ENCODE results near the gene LIN7B. TPM values are rescaled to one million over a fixed set of nuclear protein-coding genes. Genes with fewer than 3 reads are reported as not detected.

The LIN7B gene
- total and polyA plus RNA-seq, 2 donors (not counting 1 experiment from before 2014, with no cell fraction given): 2.6 to 10.9 TPM

DNA sequence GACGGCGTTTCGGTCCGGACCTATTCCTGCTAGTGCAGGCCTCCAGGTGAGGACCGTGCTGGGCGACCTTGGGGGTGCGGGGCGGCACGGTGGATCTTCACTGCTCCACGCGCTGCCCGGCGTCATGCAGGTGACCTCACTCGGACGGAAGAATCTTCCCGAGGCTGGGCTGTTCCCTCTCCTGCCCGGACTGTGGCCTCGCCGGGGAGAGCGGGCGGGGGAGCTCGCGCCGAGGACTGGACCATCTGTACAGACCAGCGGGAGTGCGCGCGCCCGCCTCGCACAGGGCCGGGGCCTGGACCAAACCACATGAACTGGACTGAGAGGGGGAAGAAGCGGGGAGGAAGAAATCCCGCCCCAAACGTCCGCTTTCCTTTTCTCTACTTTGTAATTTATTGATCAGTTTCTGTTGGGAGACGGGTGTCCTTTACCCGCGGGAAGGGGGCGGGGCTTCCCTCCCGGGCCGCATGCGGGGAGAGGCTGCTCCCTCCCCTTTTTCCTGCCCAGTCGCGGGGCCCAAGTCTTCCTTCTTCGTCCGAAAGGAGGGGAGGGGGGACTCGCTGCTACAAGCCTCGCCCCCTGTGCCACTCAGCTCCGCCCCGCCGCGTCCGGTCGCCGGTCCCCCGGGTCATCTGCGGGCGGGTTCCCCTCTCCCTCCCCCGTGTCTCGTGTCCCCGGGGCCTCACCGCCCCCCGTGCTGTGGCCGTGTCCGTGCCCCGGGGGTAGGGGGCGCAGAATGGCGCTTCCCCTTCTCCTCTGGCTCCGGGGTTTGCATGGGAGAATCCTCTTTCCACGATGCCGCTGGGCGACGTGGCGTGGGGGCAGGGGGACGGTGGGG lies 36.2 kb downstream of the LIN7B start:
- peak overlapping the region; percentile 92 for H3K4me2 ChIP-seq (ENCODE audit: extremely low read depth, insufficient read depth, low read length)
- H3K4me3 ChIP-seq (replicated peaks in 1 of 4; ENCODE audit: control extremely low read depth in 1 of 4, insufficient read depth in 1 of 4, low read depth in 3 of 4, low read length in 4 of 4): peak overlapping the region; percentile 66 to 80 (median 71)
- H2AFZ ChIP-seq (ENCODE audit: low read length): peak overlapping the region; percentile 89
- no peak for TF ChIP-seq CTCF (conservative IDR thresholded peaks at IDR 0.05 in 1 of 2, IDR thresholded peaks at IDR 0.05 in 1 of 2; ENCODE audit: low read depth in 1 of 2, low read length in 2 of 2)
- no peak for TF ChIP-seq EZH2 (IDR thresholded peaks at IDR 0.05; ENCODE audit: low read length, missing control alignments)
- peak overlapping the region; percentile 63 for H3K9ac ChIP-seq (ENCODE audit: insufficient read depth, low read length)
- no peaks in the 10 kb centered on the region for H3K36me3 ChIP-seq (ENCODE audit: control insufficient read depth, insufficient read depth, low read length)
- H3K9me3 ChIP-seq (ENCODE audit: control insufficient read depth, insufficient read depth, low read depth, low read length): no peaks in the 10 kb centered on the region
- peaks cover 8% of the 10 kb centered on the region for H3K4me1 ChIP-seq (ENCODE audit: control insufficient read depth, extremely low read depth, insufficient read depth, low read length)
- no peaks in the 10 kb centered on the region for H4K20me1 ChIP-seq (ENCODE audit: control insufficient read depth, extremely low read depth, insufficient read depth, low read length)
- H3K27ac ChIP-seq (ENCODE audit: insufficient read depth, low read length): peak overlapping the region; percentile 26
- peak; percentile 75 to 78 for DNase-seq (ENCODE audit: low read depth in 2 of 2)
- peaks cover 4% of the 10 kb centered on the region for H3K27me3 ChIP-seq (ENCODE audit: control insufficient read depth, insufficient read depth, low read length)
- H3K79me2 ChIP-seq (ENCODE audit: control insufficient read depth, insufficient read depth, low read length): no peaks in the 10 kb centered on the region

DNA sequence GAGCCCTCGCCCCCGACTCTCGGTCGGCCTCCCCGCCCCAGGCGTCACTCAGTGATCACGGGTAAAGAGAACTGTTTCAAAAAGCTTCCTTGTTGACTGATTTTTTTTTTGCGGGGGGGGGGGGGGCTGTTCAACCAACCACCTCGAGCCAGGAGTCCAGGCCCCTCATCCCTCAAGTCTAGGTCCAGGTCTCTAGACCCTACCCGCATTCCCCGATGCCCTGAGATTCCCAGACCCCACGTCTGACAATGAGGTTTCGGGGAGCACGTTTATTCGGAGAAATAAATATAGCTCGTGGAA lies 36.7 kb downstream of the LIN7B start:
- peaks cover 4% of the 10 kb centered on the region for H3K4me1 ChIP-seq (ENCODE audit: control insufficient read depth, extremely low read depth, insufficient read depth, low read length)
- H3K9me3 ChIP-seq (ENCODE audit: control insufficient read depth, insufficient read depth, low read depth, low read length): no peaks in the 10 kb centered on the region
- H4K20me1 ChIP-seq (ENCODE audit: control insufficient read depth, extremely low read depth, insufficient read depth, low read length): no peaks in the 10 kb centered on the region
- no peak overlapping the region for H3K27ac ChIP-seq (ENCODE audit: insufficient read depth, low read length)
- peaks cover 4% of the 10 kb centered on the region for H3K27me3 ChIP-seq (ENCODE audit: control insufficient read depth, insufficient read depth, low read length)
- H3K4me3 ChIP-seq (replicated peaks in 1 of 4; ENCODE audit: control extremely low read depth in 1 of 4, insufficient read depth in 1 of 4, low read depth in 3 of 4, low read length in 4 of 4): peak overlapping the region; percentile 66 to 80 (median 71)
- no peaks in the 10 kb centered on the region for H3K36me3 ChIP-seq (ENCODE audit: control insufficient read depth, insufficient read depth, low read length)
- TF ChIP-seq EZH2 (IDR thresholded peaks at IDR 0.05; ENCODE audit: low read length, missing control alignments) (no peak), CTCF (conservative IDR thresholded peaks at IDR 0.05 in 1 of 2, IDR thresholded peaks at IDR 0.05 in 1 of 2; ENCODE audit: low read depth in 1 of 2, low read length in 2 of 2) (no peak)
- no peak overlapping the region for H3K9ac ChIP-seq (ENCODE audit: insufficient read depth, low read length)
- no peak overlapping the region for H2AFZ ChIP-seq (ENCODE audit: low read length)
- no peaks in the 10 kb centered on the region for H3K79me2 ChIP-seq (ENCODE audit: control insufficient read depth, insufficient read depth, low read length)
- no peak for DNase-seq (ENCODE audit: low read depth in 2 of 2)
- H3K4me2 ChIP-seq (ENCODE audit: extremely low read depth, insufficient read depth, low read length): no peak overlapping the region

DNA sequence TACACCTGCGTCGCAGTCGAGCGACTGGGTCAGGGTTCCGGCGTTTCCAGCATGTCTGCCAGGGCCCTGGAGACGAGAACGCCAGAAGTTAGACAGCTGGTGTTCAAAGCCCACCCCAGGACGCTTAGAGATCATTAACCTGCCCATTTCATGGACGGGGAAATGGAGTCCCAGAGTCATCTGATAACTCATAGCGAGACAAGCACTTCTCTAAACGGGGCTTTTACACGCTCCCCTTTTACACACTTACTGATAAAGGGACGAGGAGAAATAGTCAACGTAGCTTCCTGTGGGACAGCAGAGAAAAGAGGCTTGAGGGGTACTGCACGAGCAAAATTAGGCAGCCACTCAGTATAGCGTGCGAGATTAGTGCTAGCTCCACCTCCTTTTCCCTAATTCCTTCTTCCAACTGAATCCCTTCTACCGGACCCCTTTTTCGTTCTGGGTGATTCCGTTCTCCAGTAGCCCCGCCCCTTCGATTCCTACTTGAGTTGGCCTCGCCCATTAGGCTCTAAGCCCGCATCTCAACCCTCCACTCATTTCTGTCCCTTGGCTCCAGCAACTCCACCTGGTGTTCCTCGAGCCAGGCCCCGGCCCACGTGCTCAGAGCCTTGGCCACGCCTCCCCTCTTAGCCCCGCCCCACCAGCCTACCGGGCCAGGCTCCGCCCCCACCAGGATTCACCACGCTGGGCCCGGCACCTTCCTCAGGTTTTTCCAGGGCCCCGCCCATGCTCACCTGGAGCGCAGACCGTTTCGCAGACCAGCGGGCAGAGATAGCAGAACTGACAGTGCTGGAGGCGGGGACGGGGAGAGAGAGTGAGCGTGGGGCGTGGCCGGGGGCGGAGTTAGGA lies 37.3 kb downstream of the LIN7B start:
- H3K27me3 ChIP-seq (ENCODE audit: control insufficient read depth, insufficient read depth, low read length): peaks cover 4% of the 10 kb centered on the region
- no peaks in the 10 kb centered on the region for H3K36me3 ChIP-seq (ENCODE audit: control insufficient read depth, insufficient read depth, low read length)
- no peaks in the 10 kb centered on the region for H3K79me2 ChIP-seq (ENCODE audit: control insufficient read depth, insufficient read depth, low read length)
- H3K4me3 ChIP-seq (replicated peaks in 1 of 4; ENCODE audit: control extremely low read depth in 1 of 4, insufficient read depth in 1 of 4, low read depth in 3 of 4, low read length in 4 of 4): peak overlapping the region in 1 of 4 experiments; percentile 80
- H3K9me3 ChIP-seq (ENCODE audit: control insufficient read depth, insufficient read depth, low read depth, low read length): no peaks in the 10 kb centered on the region
- H3K4me1 ChIP-seq (ENCODE audit: control insufficient read depth, extremely low read depth, insufficient read depth, low read length): peaks cover 4% of the 10 kb centered on the region
- peak; percentile 28 to 30 for DNase-seq (ENCODE audit: low read depth in 2 of 2)
- no peak overlapping the region for H3K27ac ChIP-seq (ENCODE audit: insufficient read depth, low read length)
- no peak overlapping the region for H2AFZ ChIP-seq (ENCODE audit: low read length)
- H3K4me2 ChIP-seq (ENCODE audit: extremely low read depth, insufficient read depth, low read length): no peak overlapping the region
- no peaks in the 10 kb centered on the region for H4K20me1 ChIP-seq (ENCODE audit: control insufficient read depth, extremely low read depth, insufficient read depth, low read length)
- H3K9ac ChIP-seq (ENCODE audit: insufficient read depth, low read length): no peak overlapping the region
- TF ChIP-seq CTCF (conservative IDR thresholded peaks at IDR 0.05 in 1 of 2, IDR thresholded peaks at IDR 0.05 in 1 of 2; ENCODE audit: low read depth in 1 of 2, low read length in 2 of 2): no peak
- no peak for TF ChIP-seq EZH2 (IDR thresholded peaks at IDR 0.05; ENCODE audit: low read length, missing control alignments)
